Mucosa of descending colon (tissue), 3 donors: ENCODE data around the gene TRAF5. TPM values are rescaled to one million over a fixed set of nuclear protein-coding genes. Genes with fewer than 3 reads are reported as not detected.

ENCODE experiments used
- ATAC-seq: fragments of 200-7000 bp; cut with Tn5 transposase; one replicate; pipeline ENCODE4 v1.9.1; 2020; ENCODE audit warnings: mild to moderate bottlenecking, moderate library complexity
- DNase-seq, 3 donors: peaks; one replicate each; pipeline ENCODE4 v3.0.0-alpha.2; 2020
- H3K36me3 ChIP-seq: fragments of 200-600 bp; one replicate; pipeline ENCODE4 v1.8.0; 2021; ENCODE audit warnings: low read depth, mild to moderate bottlenecking
- H3K4me1 ChIP-seq: fragments of 200-600 bp; one replicate; pipeline ENCODE4 v1.8.0; 2021; ENCODE audit warnings: low read depth, mild to moderate bottlenecking
- H3K4me3 ChIP-seq: fragments of 200-600 bp; one replicate; pipeline ENCODE4 v1.8.0; 2021; ENCODE audit warnings: mild to moderate bottlenecking
- H3K9me3 ChIP-seq: fragments of 200-600 bp; one replicate; pipeline ENCODE4 v1.8.0; 2021; ENCODE audit warnings: mild to moderate bottlenecking
- intact Hi-C, 2 donors: fragments of 100-400 bp; cut with DNase I in 1 of 2; cut with micrococcal nuclease in 1 of 2; formaldehyde crosslinking; loops; one replicate each; pipeline versions ENCODE4 v1.11.0 to v1.11.1; 2022; cut with DNase I, micrococcal nuclease
- total RNA-seq, 3 donors: library from RNA; stranded (reverse); fragmentation: NEBNext Ultra II Directional in 2 of 3; extraction: Animal tissue kit (Norgen Biotek cat#: 25700) in 2 of 3; gene quantifications; one replicate each; pipeline versions ENCODE4 v1.2.1 to v1.2.4, GENCODE V29; 2021 to 2023
- TF ChIP-seq, protein P1 (sequence below): fragments of 200-600 bp; IDR thresholded peaks from one replicate; pipeline ENCODE4 v1.8.0; 2022; ENCODE audit warnings: antibody characterized with exemption, mild to moderate bottlenecking
- donor health status: DM: no; HTN: no; CAD: no; lungs with moderate emphysema.
- donor health status: DM: no; HTN: no; CAD: no.
- donor health status: DM: no; HTN: yes; CAD: no.

Gene TRAF5
- total RNA-seq, 3 donors from 2014 or later = 19.4 to 28.5 (median 23.9) TPM

DNA sequence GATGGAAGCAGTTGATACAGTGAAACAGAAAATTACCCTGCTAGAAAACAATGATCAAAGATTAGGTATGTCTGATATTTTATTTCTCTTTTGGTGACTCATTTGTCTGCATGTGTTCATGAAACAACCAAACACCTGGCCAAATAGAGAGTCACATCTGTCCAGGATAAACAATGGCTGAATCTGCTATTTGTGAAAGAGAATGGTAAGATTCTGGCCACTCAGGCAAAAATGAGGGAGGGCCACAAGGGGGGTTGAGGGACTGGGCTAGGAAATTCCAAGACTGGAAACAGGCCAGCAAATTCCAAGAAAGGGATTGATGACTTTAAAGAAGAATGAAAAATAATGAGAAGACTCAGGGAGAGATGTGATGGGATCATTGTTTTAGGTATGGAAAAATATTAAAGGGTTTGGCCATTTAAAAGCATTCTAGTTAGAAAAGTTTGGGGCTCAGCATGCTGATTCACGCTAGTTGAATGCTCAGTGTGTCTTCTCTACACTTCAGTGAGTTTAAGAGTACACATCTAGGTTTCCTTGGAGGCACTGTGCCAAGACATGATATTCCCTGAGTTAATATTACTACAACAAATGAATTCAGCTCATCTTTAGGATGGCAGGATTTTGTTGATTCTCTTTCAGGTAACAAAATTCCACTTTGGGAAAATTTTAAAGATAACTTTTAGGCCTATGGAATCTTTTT, 44.9 kb downstream of the TRAF5 start:
- Histone ChIP-seq H3K4me1 (no peaks in the 10 kb centered on the region), H3K9me3 (no peaks in the 10 kb centered on the region), H3K4me3 (no peak overlapping the region), H3K36me3 (no peaks in the 10 kb centered on the region)
- intact Hi-C loops = no loop called here
- no peak for DNase-seq
- ATAC-seq = no peak
- TF ChIP-seq, protein P1, sequence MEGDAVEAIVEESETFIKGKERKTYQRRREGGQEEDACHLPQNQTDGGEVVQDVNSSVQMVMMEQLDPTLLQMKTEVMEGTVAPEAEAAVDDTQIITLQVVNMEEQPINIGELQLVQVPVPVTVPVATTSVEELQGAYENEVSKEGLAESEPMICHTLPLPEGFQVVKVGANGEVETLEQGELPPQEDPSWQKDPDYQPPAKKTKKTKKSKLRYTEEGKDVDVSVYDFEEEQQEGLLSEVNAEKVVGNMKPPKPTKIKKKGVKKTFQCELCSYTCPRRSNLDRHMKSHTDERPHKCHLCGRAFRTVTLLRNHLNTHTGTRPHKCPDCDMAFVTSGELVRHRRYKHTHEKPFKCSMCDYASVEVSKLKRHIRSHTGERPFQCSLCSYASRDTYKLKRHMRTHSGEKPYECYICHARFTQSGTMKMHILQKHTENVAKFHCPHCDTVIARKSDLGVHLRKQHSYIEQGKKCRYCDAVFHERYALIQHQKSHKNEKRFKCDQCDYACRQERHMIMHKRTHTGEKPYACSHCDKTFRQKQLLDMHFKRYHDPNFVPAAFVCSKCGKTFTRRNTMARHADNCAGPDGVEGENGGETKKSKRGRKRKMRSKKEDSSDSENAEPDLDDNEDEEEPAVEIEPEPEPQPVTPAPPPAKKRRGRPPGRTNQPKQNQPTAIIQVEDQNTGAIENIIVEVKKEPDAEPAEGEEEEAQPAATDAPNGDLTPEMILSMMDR = no peak

DNA sequence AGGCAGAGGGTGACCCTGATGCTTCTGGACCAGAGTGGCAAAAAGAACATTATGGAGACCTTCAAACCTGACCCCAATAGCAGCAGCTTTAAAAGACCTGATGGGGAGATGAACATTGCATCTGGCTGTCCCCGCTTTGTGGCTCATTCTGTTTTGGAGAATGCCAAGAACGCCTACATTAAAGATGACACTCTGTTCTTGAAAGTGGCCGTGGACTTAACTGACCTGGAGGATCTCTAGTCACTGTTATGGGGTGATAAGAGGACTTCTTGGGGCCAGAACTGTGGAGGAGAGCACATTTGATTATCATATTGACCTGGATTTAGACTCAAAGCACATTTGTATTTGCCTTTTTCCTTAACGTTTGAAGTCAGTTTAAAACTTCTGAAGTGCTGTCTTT, 45.8 kb downstream of the TRAF5 start:
- H3K4me1 ChIP-seq = no peaks in the 10 kb centered on the region
- H3K36me3 ChIP-seq = no peaks in the 10 kb centered on the region
- intact Hi-C loops = no loop called here
- DNase-seq (no peak), ATAC-seq (no peak)
- TF ChIP-seq, protein P1 = no peak
- H3K9me3 ChIP-seq = no peaks in the 10 kb centered on the region
- no peak overlapping the region for H3K4me3 ChIP-seq

DNA sequence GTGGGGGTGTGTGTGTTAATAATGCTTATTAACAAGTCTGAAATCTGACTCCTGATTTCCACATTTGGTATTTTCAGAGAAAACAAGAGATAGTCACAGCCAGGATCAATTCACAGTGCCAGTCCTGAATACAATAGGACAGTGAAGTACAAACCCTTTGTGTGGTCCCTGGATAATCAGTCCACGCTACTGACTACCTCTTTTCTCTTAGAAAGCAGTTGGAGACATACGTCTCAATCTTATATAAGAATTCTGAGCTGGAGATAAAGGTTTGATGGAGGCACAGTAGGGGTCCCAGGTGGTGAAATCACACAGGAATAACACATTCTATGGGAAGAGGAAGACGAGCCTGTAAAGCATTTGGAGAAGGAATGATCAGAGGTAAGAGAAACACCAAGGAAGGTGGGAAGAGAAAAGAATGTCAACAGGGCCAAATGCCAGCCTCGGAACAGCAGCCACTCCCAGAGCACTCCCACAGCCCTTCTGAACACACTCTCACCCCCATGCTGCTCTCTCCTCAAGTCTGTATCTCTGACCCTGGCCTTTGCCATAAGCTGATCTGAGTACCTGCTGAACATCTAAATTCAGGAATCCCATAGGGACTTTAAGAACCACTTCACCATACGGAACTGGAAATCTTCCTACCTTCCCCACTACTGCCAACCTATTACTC, 48.6 kb downstream of the TRAF5 start:
- Histone ChIP-seq H3K36me3 (no peaks in the 10 kb centered on the region), H3K9me3 (no peaks in the 10 kb centered on the region), H3K4me3 (no peak overlapping the region), H3K4me1 (no peaks in the 10 kb centered on the region)
- DNase-seq (no peak), ATAC-seq (no peak)
- intact Hi-C loops = no loop called here
- TF ChIP-seq, protein P1 = no peak

DNA sequence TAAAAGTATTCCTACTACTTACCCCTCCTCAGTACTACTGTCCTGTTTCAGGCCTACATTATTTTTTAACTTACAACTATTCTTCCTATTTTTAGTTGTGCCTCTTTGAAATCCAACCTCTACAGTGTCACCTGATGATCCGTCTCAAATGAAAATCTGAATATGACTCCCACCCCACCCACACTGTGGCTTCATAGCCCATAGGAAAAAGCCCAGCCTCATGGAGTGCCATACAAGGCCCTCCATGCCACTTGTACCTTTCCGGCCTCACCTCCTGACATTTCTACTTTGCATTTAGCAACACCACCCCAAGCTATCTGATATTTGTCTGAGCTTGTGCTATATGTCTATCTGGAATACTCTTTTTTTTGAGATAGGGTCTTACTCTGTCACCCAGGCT, 49.3 kb downstream of the TRAF5 start:
- TF ChIP-seq, protein P1 = no peak
- no peak overlapping the region for H3K4me3 ChIP-seq
- ATAC-seq = no peak
- intact Hi-C loops = no loop called here
- no peaks in the 10 kb centered on the region for H3K36me3 ChIP-seq
- H3K4me1 ChIP-seq = no peaks in the 10 kb centered on the region
- DNase-seq = no peak
- H3K9me3 ChIP-seq = no peaks in the 10 kb centered on the region

DNA sequence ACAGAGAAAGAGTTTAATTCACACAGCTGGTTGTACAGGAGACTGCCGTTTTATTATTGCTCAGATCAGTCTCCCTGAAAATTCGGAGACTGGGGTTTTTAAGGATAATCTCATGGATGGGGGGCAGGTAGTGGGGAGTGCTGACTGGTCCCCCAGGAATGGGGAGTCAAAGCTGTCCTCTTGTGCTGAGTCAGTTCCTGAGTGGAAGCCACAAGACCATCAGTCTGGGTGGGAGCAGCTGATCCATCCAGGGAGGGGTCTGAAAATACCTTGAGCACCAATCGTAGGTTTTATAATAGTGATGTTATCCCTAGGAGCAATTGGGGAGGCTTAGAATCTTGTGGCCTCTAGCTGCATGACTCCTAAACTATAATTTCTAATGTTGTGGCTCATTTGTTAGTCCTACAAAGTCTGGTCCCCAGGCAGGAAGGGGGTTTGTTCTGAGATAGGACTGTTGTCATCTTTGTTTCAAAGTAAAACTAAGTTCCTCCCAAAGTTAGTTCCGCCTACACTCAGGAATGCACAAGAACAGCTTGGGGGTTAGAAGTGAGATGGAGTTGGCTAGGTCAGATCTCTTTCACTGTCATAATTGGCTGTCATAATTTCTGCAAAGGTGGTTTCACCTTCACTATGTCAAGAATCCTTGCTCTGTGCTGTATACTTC, 50.3 kb downstream of the TRAF5 start:
- DNase-seq (no peak), ATAC-seq (no peak)
- Histone ChIP-seq H3K4me1 (no peaks in the 10 kb centered on the region), H3K36me3 (no peaks in the 10 kb centered on the region), H3K9me3 (no peaks in the 10 kb centered on the region), H3K4me3 (no peak overlapping the region)
- intact Hi-C loops = no loop called here
- TF ChIP-seq, protein P1 = no peak
